HEK293T (cell line): Measurements from ENCODE around the gene CAPZB.
"Not testable (repeated sequence)": the region's sequence is repeated elsewhere in the genome, so short reads cannot be mapped to it uniquely, and the experiment has no call there.

Experiments
- CTCF ChIA-PET: fragments of 350-600 bp; formaldehyde crosslinking; extraction: SDS; loops from one replicate; lab custom pipeline; 2021; ENCODE audit warnings: antibody characterized with exemption, inconsistent platforms; lab: Yijun Ruan, JAX
- POLR2A ChIA-PET: fragments of 350-600 bp; formaldehyde crosslinking; extraction: SDS; loops from one replicate; lab custom pipeline; 2020; ENCODE audit warnings: antibody characterized with exemption, inconsistent platforms; lab: Yijun Ruan, JAX
- DNase-seq: peaks from one replicate; pipeline ENCODE4 v3.0.0; 2012; ENCODE audit warnings: mixed read lengths; ENCODE audit errors: extremely low spot score
- ARNT ChIP-seq: fragments of 450-650 bp; IDR thresholded peaks from 2 replicates; pipeline ENCODE4 v1.6.1; 2017; ENCODE audit warnings: mild to moderate bottlenecking
- BHLHE40 ChIP-seq: fragments of 450-650 bp; IDR thresholded peaks from 2 replicates; pipeline ENCODE4 v1.6.1; 2016; ENCODE audit warnings: mild to moderate bottlenecking, moderate library complexity, borderline replicate concordance
- CTBP1 ChIP-seq: fragments of 450-650 bp; IDR thresholded peaks from 2 replicates; pipeline ENCODE4 v1.6.1; 2016; ENCODE audit warnings: borderline replicate concordance
- ELF4 ChIP-seq: fragments of 450-650 bp; IDR thresholded peaks from 2 replicates; pipeline ENCODE4 v1.6.1; 2017; ENCODE audit warnings: antibody characterized with exemption
- FOXA1 ChIP-seq: fragments of 450-650 bp; IDR thresholded peaks from 2 replicates; pipeline ENCODE4 v1.6.1; 2016; ENCODE audit warnings: mild to moderate bottlenecking
- FOXK2 ChIP-seq: fragments of 450-650 bp; IDR thresholded peaks from 2 replicates; pipeline ENCODE4 v1.6.1; 2016; ENCODE audit warnings: mild to moderate bottlenecking
- FOXM1 ChIP-seq: fragments of 450-650 bp; IDR thresholded peaks from 2 replicates; pipeline ENCODE4 v1.6.1; 2017; ENCODE audit warnings: mild to moderate bottlenecking, borderline replicate concordance
- HDGF ChIP-seq: fragments of 450-650 bp; IDR thresholded peaks from 2 replicates; pipeline ENCODE4 v1.6.1; 2017; ENCODE audit warnings: antibody characterized with exemption, borderline replicate concordance
- L3MBTL2 ChIP-seq: fragments of 450-650 bp; conservative IDR thresholded peaks from 2 replicates; pipeline ENCODE4 v1.6.1; 2016; ENCODE audit warnings: mild to moderate bottlenecking
- LEF1 ChIP-seq: fragments of 450-650 bp; IDR thresholded peaks from 2 replicates; pipeline ENCODE4 v1.6.1; 2017; ENCODE audit warnings: mild to moderate bottlenecking, borderline replicate concordance
- NFRKB ChIP-seq: fragments of 450-650 bp; IDR thresholded peaks from 2 replicates; pipeline ENCODE4 v1.6.1; 2016; ENCODE audit warnings: mild to moderate bottlenecking, moderate library complexity
- PKNOX1 ChIP-seq: fragments of 450-650 bp; IDR thresholded peaks from 2 replicates; pipeline ENCODE4 v1.6.1; 2016
- SP1 ChIP-seq: fragments of 450-650 bp; IDR thresholded peaks from 2 replicates; pipeline ENCODE4 v1.6.1; 2017
- SUZ12 ChIP-seq: fragments of 450-650 bp; IDR thresholded peaks from 2 replicates; pipeline ENCODE4 v1.6.1; 2016; ENCODE audit warnings: mild to moderate bottlenecking
- TARDBP ChIP-seq: fragments of 450-650 bp; IDR thresholded peaks from 2 replicates; pipeline ENCODE4 v1.6.1; 2016
- ZNF384 ChIP-seq: fragments of 450-650 bp; IDR thresholded peaks from 2 replicates; pipeline ENCODE4 v1.6.1; 2016

CAPZB gene

GRCh38 chr1:19306941-19307340 lies 178.4 kb downstream of the CAPZB start:
- ChIA-PET POLR2A (no interaction called here), CTCF (no interaction called here)
- DNase-seq = no peak
- no peak for TF ChIP-seq SUZ12
- no peak for TF ChIP-seq FOXA1
- TF ChIP-seq HDGF = no peak
- TF ChIP-seq SP1 = no peak
- TF ChIP-seq ARNT = no peak
- no peak for TF ChIP-seq BHLHE40
- no peak for TF ChIP-seq L3MBTL2
- TF ChIP-seq NFRKB = no peak
- TF ChIP-seq FOXK2 = no peak
- no peak for TF ChIP-seq LEF1
- no peak for TF ChIP-seq ZNF384
- TF ChIP-seq PKNOX1 = no peak
- TF ChIP-seq CTBP1 = no peak
- no peak for TF ChIP-seq ELF4
- TF ChIP-seq FOXM1 = no peak
- no peak for TF ChIP-seq TARDBP

DNA sequence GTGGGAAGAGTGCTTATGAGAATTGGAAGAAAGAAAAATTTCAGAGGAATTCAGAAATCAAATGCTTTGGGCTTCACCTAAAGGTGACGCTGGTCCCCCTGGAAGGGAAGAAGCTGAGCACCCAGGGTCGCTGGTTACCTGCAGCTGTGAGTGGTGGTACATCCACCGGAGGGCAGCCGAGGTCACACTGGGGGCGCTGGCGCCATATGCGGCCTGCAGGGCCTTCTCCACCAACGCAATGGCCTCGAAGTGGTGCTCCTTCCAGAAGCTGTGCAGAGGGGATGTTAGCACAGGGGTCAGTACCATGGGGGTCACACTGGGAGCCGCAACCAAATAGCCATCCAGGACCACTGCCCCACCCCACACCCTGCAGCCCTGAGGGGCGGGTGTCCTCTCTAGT lies 179.5 kb downstream of the CAPZB start:
- CTCF ChIA-PET = no interaction called here
- POLR2A ChIA-PET = no interaction called here
- TF ChIP-seq FOXA1 (no peak), TARDBP (no peak), FOXM1 (no peak), SUZ12 (no peak), ELF4 (no peak), HDGF (no peak), SP1 (no peak), FOXK2 (no peak), CTBP1 (no peak)
- DNase-seq = no peak

- CTCF ChIA-PET, DNase-seq, POLR2A ChIA-PET: not testable (repeated sequence)
Observed at GRCh38 chr1:19304081-19304480, 181.3 kb downstream of the CAPZB start.

DNA sequence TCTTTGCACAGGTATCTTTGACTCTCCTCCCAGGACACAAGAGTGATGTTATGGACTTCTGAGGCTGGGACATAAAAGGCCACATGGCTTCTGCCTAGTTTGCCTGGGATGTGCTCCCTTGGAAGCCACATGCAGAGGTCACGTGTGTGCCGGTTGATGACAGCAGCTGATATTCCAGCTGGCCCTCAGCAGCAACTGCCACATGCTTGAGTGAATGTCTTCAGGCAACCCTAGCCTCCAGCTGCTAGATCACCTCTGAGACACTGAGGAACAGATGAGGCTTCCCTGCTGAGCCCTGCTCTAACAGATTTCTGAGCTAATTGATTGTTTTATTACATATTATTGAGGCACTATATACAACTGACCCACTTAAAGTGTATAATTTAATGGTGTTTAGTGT lies 185.1 kb downstream of the CAPZB start:
- CTCF ChIA-PET = no interaction called here
- no peak for DNase-seq
- POLR2A ChIA-PET = interaction anchor here (3.4 kb wide), 1 partner anchor 12 kb away, joined by 12 read pairs; the partner anchor contains the start of genes AKR7A2 and SLC66A1
- TF ChIP-seq SP1 (no peak), FOXA1 (no peak), ARNT (no peak), NFRKB (no peak), LEF1 (no peak)

DNA sequence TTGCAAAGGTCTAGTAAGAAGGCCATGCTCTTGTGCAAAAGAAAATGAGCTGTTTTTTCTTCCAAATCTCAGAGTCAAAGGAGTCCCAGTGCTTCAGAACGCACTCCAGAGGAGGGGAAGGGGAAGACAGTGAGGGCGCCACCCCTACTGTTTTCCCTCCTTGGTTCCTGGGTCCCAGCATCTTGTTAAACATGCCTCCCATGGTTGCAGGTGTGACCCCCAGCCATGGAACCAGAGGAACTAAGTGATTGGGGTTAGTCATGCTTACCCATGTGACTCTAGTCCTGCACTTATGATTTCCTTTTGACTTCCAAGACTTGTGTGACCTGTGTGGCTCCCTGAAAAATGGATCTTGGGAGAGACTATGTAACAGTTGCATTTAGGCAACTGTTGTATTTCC lies 190.7 kb downstream of the CAPZB start:
- DNase-seq = no peak
- ChIA-PET CTCF (no interaction called here), POLR2A (no interaction called here)
- TF ChIP-seq FOXM1 (no peak), SUZ12 (no peak), BHLHE40 (no peak), SP1 (no peak), NFRKB (no peak), LEF1 (no peak), FOXK2 (no peak)

DNA sequence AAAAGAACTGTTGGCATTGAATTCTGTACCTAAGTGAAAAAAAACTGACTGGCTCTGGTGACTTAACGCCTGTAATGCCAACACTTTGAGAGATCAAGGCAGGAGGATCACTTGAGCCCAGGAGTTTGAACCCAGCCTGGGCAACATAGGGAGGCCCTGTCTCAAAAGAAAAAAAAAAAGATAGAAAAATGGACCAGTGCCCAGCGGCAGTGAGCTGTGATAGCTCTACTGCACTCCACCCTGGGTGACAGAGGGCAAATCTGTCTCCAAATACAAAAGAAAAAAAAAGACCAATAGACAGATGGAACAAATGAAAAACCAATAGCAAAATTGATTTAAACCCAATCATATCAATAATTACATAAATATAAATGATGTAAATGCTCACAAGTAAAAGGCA lies 196.1 kb downstream of the CAPZB start:
- TF ChIP-seq ZNF384 (no peak), TARDBP (no peak), PKNOX1 (no peak), ELF4 (no peak), BHLHE40 (no peak), HDGF (no peak), NFRKB (no peak), FOXM1 (no peak), FOXK2 (no peak), SUZ12 (no peak), L3MBTL2 (no peak), FOXA1 (no peak), LEF1 (no peak), SP1 (no peak), ARNT (no peak), CTBP1 (no peak)
- POLR2A ChIA-PET = no interaction called here
- no peak for DNase-seq
- CTCF ChIA-PET = no interaction called here
